Karpas-422 (cell line): ENCODE measurements around the gene SOX1. TPM values are rescaled to one million over a fixed set of nuclear protein-coding genes. Genes with fewer than 3 reads are reported as not detected.

Source experiments
- DNase-seq: peaks from one replicate; pipeline ENCODE4 v3.0.0-alpha.2; 2015
- H2AFZ ChIP-seq: fragments of 200-600 bp; sonication (generic); 2 replicates; pipeline ENCODE4 v1.6.1; 2014; ENCODE audit warnings: antibody characterized with exemption, low read length, mixed read lengths
- H3K27ac ChIP-seq: fragments of 200-600 bp; sonication (generic); 2 replicates; pipeline ENCODE4 v1.5.1; 2014; ENCODE audit warnings: mild to moderate bottlenecking, low read length, moderate library complexity
- H3K27me3 ChIP-seq: fragments of 200-600 bp; sonication (generic); 2 replicates; pipeline ENCODE4 v1.6.1; 2014; ENCODE audit warnings: low read length, mixed read lengths
- H3K36me3 ChIP-seq: fragments of 200-600 bp; sonication (generic); 2 replicates; pipeline ENCODE4 v1.6.1; 2014; ENCODE audit warnings: low read length, mixed read lengths; ENCODE audit not compliant: insufficient read depth
- H3K4me1 ChIP-seq: fragments of 200-600 bp; sonication (generic); 2 replicates; pipeline ENCODE4 v1.6.1; 2014; ENCODE audit warnings: mild to moderate bottlenecking, low read length, mixed read lengths
- H3K4me2 ChIP-seq: fragments of 200-600 bp; sonication (generic); 2 replicates; pipeline ENCODE4 v1.6.1; 2014; ENCODE audit warnings: low read length, low read depth, mild to moderate bottlenecking; ENCODE audit not compliant: poor library complexity, severe bottlenecking
- H3K4me3 ChIP-seq: fragments of 200-600 bp; sonication (generic); 2 replicates; pipeline ENCODE4 v1.5.1; 2014; ENCODE audit warnings: mild to moderate bottlenecking, antibody characterized with exemption, low read length, mixed read lengths
- H3K79me2 ChIP-seq: fragments of 200-600 bp; sonication (generic); 2 replicates; pipeline ENCODE4 v1.6.1; 2014; ENCODE audit warnings: mild to moderate bottlenecking, low read length, mixed read lengths
- H3K9ac ChIP-seq: fragments of 200-600 bp; sonication (generic); 2 replicates; pipeline ENCODE4 v1.6.0; 2014; ENCODE audit warnings: low read length
- H3K9me2 ChIP-seq: fragments of 200-600 bp; sonication (generic), shearing (Covaris generic); replicated peaks from 2 replicates; pipeline ENCODE4 v1.6.0; 2014; ENCODE audit warnings: mild to moderate bottlenecking, low read length, moderate library complexity; ENCODE audit not compliant: insufficient read depth
- H3K9me3 ChIP-seq: fragments of 300-700, 200-600 bp; sonication (generic); 2 replicates; pipeline ENCODE4 v1.6.1; 2014; ENCODE audit warnings: low read length, mixed read lengths
- H4K20me1 ChIP-seq: fragments of 200-600 bp; sonication (generic); 2 replicates; pipeline ENCODE4 v1.6.1; 2014; ENCODE audit warnings: mild to moderate bottlenecking, antibody characterized with exemption, low read length, low read depth; ENCODE audit not compliant: insufficient read depth
- total RNA-seq: library from RNA; depleted of rRNA; stranded (reverse); fragments of >200 nt; shearing (Covaris generic); gene quantifications from 2 replicates; pipeline ENCODE4 v1.2.3, GENCODE V29; 2014; ENCODE audit warnings: low replicate concordance

Gene SOX1
- total RNA-seq, 1 experiment from 2014 or later = not detected

- no peaks in the 10 kb centered on the region for H3K36me3 ChIP-seq
- H3K4me3 ChIP-seq = no peak overlapping the region
- no peaks in the 10 kb centered on the region for H3K79me2 ChIP-seq
- H3K4me2 ChIP-seq = no peak overlapping the region
- no peak overlapping the region for H3K27ac ChIP-seq
- no peaks in the 10 kb centered on the region; the same call in 1 of the 2 replicates for H3K9me3 ChIP-seq
- H3K9me2 ChIP-seq = no peaks in the 10 kb centered on the region
- no peak for DNase-seq
- no peaks in the 10 kb centered on the region for H3K4me1 ChIP-seq
- H4K20me1 ChIP-seq = no peaks in the 10 kb centered on the region
- no peak overlapping the region for H3K9ac ChIP-seq
- H2AFZ ChIP-seq = no peak overlapping the region
- no peaks in the 10 kb centered on the region for H3K27me3 ChIP-seq
Measured at GRCh38 chr13:112056739-112057438, 10.1 kb upstream of the SOX1 start.

- no peaks in the 10 kb centered on the region for H3K4me1 ChIP-seq
- H3K79me2 ChIP-seq = no peaks in the 10 kb centered on the region
- no peak overlapping the region for H3K4me3 ChIP-seq
- no peaks in the 10 kb centered on the region for H3K36me3 ChIP-seq
- no peaks in the 10 kb centered on the region for H3K27me3 ChIP-seq
- H3K9me2 ChIP-seq = no peaks in the 10 kb centered on the region
- no peak overlapping the region for H3K9ac ChIP-seq
- H4K20me1 ChIP-seq = no peaks in the 10 kb centered on the region
- no peak overlapping the region for H3K27ac ChIP-seq
- no peak overlapping the region for H3K4me2 ChIP-seq
- H2AFZ ChIP-seq = no peak overlapping the region
- no peaks in the 10 kb centered on the region; the same call in 1 of the 2 replicates for H3K9me3 ChIP-seq
- DNase-seq = no peak
Measured at GRCh38 chr13:112057439-112057735, 9.6 kb upstream of the SOX1 start.

GRCh38 chr13:112057736-112058518 lies 9.0 kb upstream of the SOX1 start:
- Histone ChIP-seq H3K9me2 (no peaks in the 10 kb centered on the region), H4K20me1 (no peaks in the 10 kb centered on the region), H2AFZ (no peak overlapping the region), H3K27me3 (no peaks in the 10 kb centered on the region), H3K4me3 (no peak overlapping the region), H3K27ac (no peak overlapping the region), H3K79me2 (no peaks in the 10 kb centered on the region), H3K9ac (no peak overlapping the region), H3K4me1 (no peaks in the 10 kb centered on the region), H3K36me3 (no peaks in the 10 kb centered on the region), H3K9me3 (no peaks in the 10 kb centered on the region; the same call in 1 of the 2 replicates), H3K4me2 (no peak overlapping the region)
- DNase-seq = no peak

GRCh38 chr13:112058519-112058873 lies 8.5 kb upstream of the SOX1 start:
- Histone ChIP-seq H2AFZ (no peak overlapping the region), H3K79me2 (no peaks in the 10 kb centered on the region), H3K9me2 (no peaks in the 10 kb centered on the region), H3K4me1 (no peaks in the 10 kb centered on the region), H3K9me3 (no peaks in the 10 kb centered on the region; the same call in 1 of the 2 replicates), H3K36me3 (no peaks in the 10 kb centered on the region), H3K9ac (no peak overlapping the region), H3K4me3 (no peak overlapping the region), H4K20me1 (no peaks in the 10 kb centered on the region), H3K4me2 (no peak overlapping the region), H3K27ac (no peak overlapping the region), H3K27me3 (no peaks in the 10 kb centered on the region)
- DNase-seq = no peak

GRCh38 chr13:112058941-112059340 lies 8.0 kb upstream of the SOX1 start:
- Histone ChIP-seq H3K36me3 (no peaks in the 10 kb centered on the region), H3K27ac (no peak overlapping the region), H3K79me2 (no peaks in the 10 kb centered on the region), H3K4me3 (no peak overlapping the region), H3K9me3 (no peaks in the 10 kb centered on the region; the same call in 1 of the 2 replicates), H3K27me3 (no peaks in the 10 kb centered on the region), H2AFZ (no peak overlapping the region), H4K20me1 (no peaks in the 10 kb centered on the region), H3K9me2 (no peaks in the 10 kb centered on the region), H3K4me2 (no peak overlapping the region), H3K9ac (no peak overlapping the region), H3K4me1 (no peaks in the 10 kb centered on the region)
- no peak for DNase-seq

GRCh38 chr13:112059457-112060281 lies 7.3 kb upstream of the SOX1 start:
- no peaks in the 10 kb centered on the region for H3K9me2 ChIP-seq
- no peak overlapping the region for H3K27ac ChIP-seq
- H3K79me2 ChIP-seq = no peaks in the 10 kb centered on the region
- H3K9ac ChIP-seq = no peak overlapping the region
- no peak for DNase-seq
- H3K4me3 ChIP-seq = no peak overlapping the region
- no peak overlapping the region for H3K4me2 ChIP-seq
- H3K27me3 ChIP-seq = no peaks in the 10 kb centered on the region
- no peaks in the 10 kb centered on the region for H3K4me1 ChIP-seq
- no peaks in the 10 kb centered on the region; the same call in 1 of the 2 replicates for H3K9me3 ChIP-seq
- no peaks in the 10 kb centered on the region for H4K20me1 ChIP-seq
- no peak overlapping the region for H2AFZ ChIP-seq
- H3K36me3 ChIP-seq = no peaks in the 10 kb centered on the region

GRCh38 chr13:112060282-112060830 lies 6.6 kb upstream of the SOX1 start:
- no peaks in the 10 kb centered on the region for H4K20me1 ChIP-seq
- no peak overlapping the region for H3K9ac ChIP-seq
- H3K79me2 ChIP-seq = no peaks in the 10 kb centered on the region
- no peaks in the 10 kb centered on the region for H3K4me1 ChIP-seq
- no peak overlapping the region for H3K4me3 ChIP-seq
- no peak overlapping the region for H2AFZ ChIP-seq
- H3K4me2 ChIP-seq = no peak overlapping the region
- H3K36me3 ChIP-seq = no peaks in the 10 kb centered on the region
- H3K27ac ChIP-seq = no peak overlapping the region
- no peaks in the 10 kb centered on the region for H3K9me2 ChIP-seq
- no peaks in the 10 kb centered on the region for H3K27me3 ChIP-seq
- DNase-seq = no peak
- H3K9me3 ChIP-seq = no peaks in the 10 kb centered on the region; the same call in 1 of the 2 replicates

- no peak overlapping the region for H3K27ac ChIP-seq
- no peaks in the 10 kb centered on the region for H3K27me3 ChIP-seq
- DNase-seq = no peak
- no peaks in the 10 kb centered on the region for H4K20me1 ChIP-seq
- no peaks in the 10 kb centered on the region for H3K36me3 ChIP-seq
- no peaks in the 10 kb centered on the region for H3K79me2 ChIP-seq
- no peaks in the 10 kb centered on the region for H3K9me2 ChIP-seq
- H3K9me3 ChIP-seq = no peaks in the 10 kb centered on the region; the same call in 1 of the 2 replicates
- no peak overlapping the region for H2AFZ ChIP-seq
- no peak overlapping the region for H3K4me2 ChIP-seq
- H3K9ac ChIP-seq = no peak overlapping the region
- no peak overlapping the region for H3K4me3 ChIP-seq
- no peaks in the 10 kb centered on the region for H3K4me1 ChIP-seq
Measured at GRCh38 chr13:112060899-112061366, 6.0 kb upstream of the SOX1 start.
